Mucosa of descending colon (tissue), 3 donors: Measurements from ENCODE around the gene SDCBP2. TPM values are rescaled to one million over a fixed set of nuclear protein-coding genes. Genes with fewer than 3 reads are reported as not detected.

Experiments used
- ATAC-seq: fragments of 200-7000 bp; cut with Tn5 transposase; one replicate; pipeline ENCODE4 v1.9.1; 2020; ENCODE audit warnings: mild to moderate bottlenecking, moderate library complexity
- DNase-seq, 3 donors: peaks; one replicate each; pipeline ENCODE4 v3.0.0-alpha.2; 2020
- H3K36me3 ChIP-seq: fragments of 200-600 bp; one replicate; pipeline ENCODE4 v1.8.0; 2021; ENCODE audit warnings: low read depth, mild to moderate bottlenecking
- H3K4me1 ChIP-seq: fragments of 200-600 bp; one replicate; pipeline ENCODE4 v1.8.0; 2021; ENCODE audit warnings: low read depth, mild to moderate bottlenecking
- H3K4me3 ChIP-seq: fragments of 200-600 bp; one replicate; pipeline ENCODE4 v1.8.0; 2021; ENCODE audit warnings: mild to moderate bottlenecking
- H3K9me3 ChIP-seq: fragments of 200-600 bp; one replicate; pipeline ENCODE4 v1.8.0; 2021; ENCODE audit warnings: mild to moderate bottlenecking
- intact Hi-C, 2 donors: fragments of 100-400 bp; cut with DNase I in 1 of 2; cut with micrococcal nuclease in 1 of 2; formaldehyde crosslinking; loops; one replicate each; pipeline versions ENCODE4 v1.11.0 to v1.11.1; 2022; cut with DNase I, micrococcal nuclease
- total RNA-seq, 3 donors: library from RNA; stranded (reverse); fragmentation: NEBNext Ultra II Directional in 2 of 3; extraction: Animal tissue kit (Norgen Biotek cat#: 25700) in 2 of 3; gene quantifications; one replicate each; pipeline versions ENCODE4 v1.2.1 to v1.2.4, GENCODE V29; 2021 to 2023
- TF ChIP-seq, protein P1 (sequence below): fragments of 200-600 bp; IDR thresholded peaks from one replicate; pipeline ENCODE4 v1.8.0; 2022; ENCODE audit warnings: antibody characterized with exemption, mild to moderate bottlenecking
- donor health status: DM: no; HTN: no; CAD: no; lungs with moderate emphysema.
- donor health status: DM: no; HTN: no; CAD: no.
- donor health status: DM: no; HTN: yes; CAD: no.

The SDCBP2 gene
- total RNA-seq, 3 donors from 2014 or later = 165 to 447 (median 320) TPM

DNA sequence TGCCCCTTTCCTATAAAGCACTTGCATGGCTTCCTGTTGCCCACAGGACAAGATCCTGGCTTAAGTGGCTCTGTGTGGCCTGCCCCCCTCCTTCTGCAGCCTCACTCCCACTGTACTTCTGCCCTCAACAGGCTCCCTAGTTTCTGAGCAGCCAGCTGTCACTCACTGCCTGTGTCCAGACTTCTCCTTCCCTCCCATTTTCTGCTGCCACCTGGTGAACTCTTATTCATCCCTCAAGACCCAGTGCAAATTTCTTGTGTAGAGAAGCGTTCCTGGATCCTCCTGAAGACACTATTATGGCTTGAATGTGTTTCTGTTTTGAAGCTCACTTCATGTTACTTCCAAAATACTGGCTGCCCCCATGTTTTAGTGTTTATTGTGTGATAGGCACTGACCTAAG, 36.3 kb downstream of the SDCBP2 start:
- no peaks in the 10 kb centered on the region for H3K9me3 ChIP-seq
- TF ChIP-seq, protein P1, sequence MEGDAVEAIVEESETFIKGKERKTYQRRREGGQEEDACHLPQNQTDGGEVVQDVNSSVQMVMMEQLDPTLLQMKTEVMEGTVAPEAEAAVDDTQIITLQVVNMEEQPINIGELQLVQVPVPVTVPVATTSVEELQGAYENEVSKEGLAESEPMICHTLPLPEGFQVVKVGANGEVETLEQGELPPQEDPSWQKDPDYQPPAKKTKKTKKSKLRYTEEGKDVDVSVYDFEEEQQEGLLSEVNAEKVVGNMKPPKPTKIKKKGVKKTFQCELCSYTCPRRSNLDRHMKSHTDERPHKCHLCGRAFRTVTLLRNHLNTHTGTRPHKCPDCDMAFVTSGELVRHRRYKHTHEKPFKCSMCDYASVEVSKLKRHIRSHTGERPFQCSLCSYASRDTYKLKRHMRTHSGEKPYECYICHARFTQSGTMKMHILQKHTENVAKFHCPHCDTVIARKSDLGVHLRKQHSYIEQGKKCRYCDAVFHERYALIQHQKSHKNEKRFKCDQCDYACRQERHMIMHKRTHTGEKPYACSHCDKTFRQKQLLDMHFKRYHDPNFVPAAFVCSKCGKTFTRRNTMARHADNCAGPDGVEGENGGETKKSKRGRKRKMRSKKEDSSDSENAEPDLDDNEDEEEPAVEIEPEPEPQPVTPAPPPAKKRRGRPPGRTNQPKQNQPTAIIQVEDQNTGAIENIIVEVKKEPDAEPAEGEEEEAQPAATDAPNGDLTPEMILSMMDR = no peak
- no peaks in the 10 kb centered on the region for H3K36me3 ChIP-seq
- intact Hi-C loops = no loop called here
- no peak for DNase-seq
- no peak overlapping the region for H3K4me3 ChIP-seq
- no peak for ATAC-seq
- H3K4me1 ChIP-seq = no peaks in the 10 kb centered on the region

DNA sequence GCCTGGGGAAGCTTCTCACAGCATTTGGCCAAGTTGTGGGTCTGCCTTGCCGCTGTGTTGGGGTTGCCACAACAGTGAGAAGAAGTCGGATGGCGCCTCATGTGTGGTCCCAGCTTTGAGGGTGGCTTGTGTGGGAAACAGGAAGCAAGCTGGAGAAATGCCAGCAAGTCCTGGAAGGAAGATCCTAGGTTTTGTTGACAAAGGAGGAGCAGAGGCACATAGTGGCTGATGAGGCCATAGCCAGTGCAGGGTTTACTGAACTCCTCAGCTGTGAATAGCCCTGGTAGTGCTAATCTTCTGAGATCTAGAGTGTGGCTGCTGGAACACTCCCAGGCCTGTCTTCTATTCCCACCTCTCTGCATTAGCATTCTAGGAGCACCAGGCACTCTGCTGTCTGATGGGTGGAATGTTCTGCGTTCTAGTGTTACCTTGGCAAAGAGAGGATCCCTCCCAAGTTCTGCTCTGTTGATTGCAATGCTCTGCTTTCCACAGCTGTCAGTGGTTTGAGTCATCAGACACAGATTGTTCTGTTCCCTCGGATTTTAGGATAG, 37.7 kb downstream of the SDCBP2 start:
- no peak for ATAC-seq
- intact Hi-C loops = no loop called here
- TF ChIP-seq, protein P1 = no peak
- Histone ChIP-seq H3K4me1 (no peaks in the 10 kb centered on the region), H3K36me3 (no peaks in the 10 kb centered on the region), H3K4me3 (no peak overlapping the region), H3K9me3 (no peaks in the 10 kb centered on the region)
- DNase-seq = no peak

DNA sequence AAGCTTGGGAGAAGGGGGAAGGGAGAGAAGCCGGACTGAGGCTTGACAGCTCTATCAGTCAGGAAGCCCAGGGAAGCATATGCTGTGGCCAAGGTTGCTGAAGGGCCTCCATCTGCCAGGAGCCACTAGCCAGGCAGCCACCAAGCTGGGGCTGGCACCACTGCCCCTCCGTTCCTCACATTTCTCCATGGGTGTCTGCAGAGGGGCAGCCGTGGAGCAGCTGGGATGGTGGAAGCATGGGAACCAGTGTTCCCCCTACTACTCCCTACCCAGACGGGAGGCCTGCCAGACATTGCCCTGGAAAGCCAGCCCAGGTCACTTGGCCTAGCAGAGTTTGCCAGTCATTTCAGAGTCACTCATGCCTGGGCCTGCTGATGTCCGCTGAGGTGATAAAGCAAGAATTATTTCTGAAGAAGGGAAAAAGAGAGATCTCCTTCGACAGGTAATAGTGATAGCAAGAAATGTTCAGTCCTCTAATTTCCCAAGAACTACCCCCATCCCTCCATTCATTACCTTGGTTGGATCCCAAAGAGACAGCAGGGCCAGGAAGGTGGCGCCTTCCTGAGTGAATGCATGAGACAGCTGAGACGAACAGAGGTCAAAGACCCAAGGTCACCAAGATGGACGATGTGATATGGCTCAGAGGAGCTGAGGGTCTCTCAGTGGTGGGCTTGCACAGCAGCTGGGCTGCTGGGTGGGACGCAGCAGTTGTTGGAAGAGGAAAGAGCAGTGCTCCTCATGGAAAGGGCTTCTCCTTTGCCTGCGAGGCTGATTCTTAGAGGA, 41.0 kb downstream of the SDCBP2 start:
- ATAC-seq (no peak), DNase-seq (no peak)
- H3K4me1 ChIP-seq = no peaks in the 10 kb centered on the region
- H3K36me3 ChIP-seq = no peaks in the 10 kb centered on the region
- no peak overlapping the region for H3K4me3 ChIP-seq
- no peaks in the 10 kb centered on the region for H3K9me3 ChIP-seq
- intact Hi-C loops = no loop called here
- TF ChIP-seq, protein P1 = no peak

DNA sequence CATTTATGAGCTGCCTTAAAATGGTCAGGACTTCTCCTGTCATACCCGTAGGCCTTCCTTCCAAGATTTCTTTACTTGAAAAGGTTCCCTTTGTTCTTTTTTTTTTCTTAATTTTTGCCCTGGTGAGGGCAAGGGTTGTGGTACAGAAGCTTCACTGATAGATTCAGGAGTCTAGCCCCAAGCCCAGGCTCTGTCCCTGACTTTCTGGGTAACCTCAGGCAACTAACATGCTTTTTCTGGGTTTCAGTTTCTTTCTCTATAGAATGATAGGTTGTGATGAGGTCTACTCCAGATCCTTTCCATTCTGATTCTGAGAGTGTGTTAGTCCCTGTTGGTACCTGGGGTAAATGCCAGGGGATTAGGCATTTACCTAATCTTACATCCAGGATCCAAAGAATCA, 41.6 kb downstream of the SDCBP2 start:
- no peak overlapping the region for H3K4me3 ChIP-seq
- TF ChIP-seq, protein P1 = no peak
- DNase-seq (no peak), ATAC-seq (no peak)
- intact Hi-C loops = no loop called here
- no peaks in the 10 kb centered on the region for H3K4me1 ChIP-seq
- no peaks in the 10 kb centered on the region for H3K36me3 ChIP-seq
- H3K9me3 ChIP-seq = no peaks in the 10 kb centered on the region

DNA sequence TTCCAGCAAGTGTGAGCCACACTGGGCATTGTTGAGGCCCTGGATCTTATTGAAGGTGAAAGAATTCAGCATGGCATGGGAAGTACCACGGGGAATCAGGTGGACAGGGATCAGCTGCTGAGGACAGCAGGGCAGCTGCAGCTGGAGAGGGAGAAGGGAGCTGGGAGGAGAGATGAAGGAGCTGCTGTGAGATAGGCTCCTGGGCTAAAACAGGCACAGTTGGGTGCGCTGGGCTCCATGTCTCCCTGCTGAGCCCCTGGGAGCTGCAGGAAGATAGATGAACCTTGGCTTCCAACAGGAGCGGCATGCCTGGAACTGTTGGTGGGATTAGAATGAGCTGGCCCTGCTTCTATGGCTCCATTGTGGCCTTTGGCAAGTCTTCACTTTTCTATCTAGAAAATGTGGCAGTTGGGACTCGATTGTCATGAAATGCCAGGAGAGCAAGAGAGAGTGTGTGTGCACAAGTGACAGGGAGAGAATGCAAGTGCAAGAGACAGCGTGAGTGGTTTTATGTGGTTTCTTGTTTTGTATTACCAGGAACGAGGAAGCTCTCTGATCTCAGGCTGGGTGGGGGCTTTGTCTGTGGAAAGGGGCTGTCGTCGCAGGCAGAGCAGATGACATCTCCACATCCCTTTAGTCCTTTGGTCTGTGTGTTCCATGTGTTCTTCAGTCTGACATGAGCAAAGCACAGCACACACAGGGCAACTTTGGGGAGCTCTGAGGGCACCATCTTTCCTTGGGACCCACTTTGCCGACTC, 42.5 kb downstream of the SDCBP2 start:
- no peak for DNase-seq
- no peak overlapping the region for H3K4me3 ChIP-seq
- peak; percentile 19 for ATAC-seq
- intact Hi-C loops = no loop called here
- H3K36me3 ChIP-seq = no peaks in the 10 kb centered on the region
- peaks cover 7% of the 10 kb centered on the region for H3K4me1 ChIP-seq
- TF ChIP-seq, protein P1 = no peak
- H3K9me3 ChIP-seq = no peaks in the 10 kb centered on the region
